Jurkat, Clone E6-1 (cell line): ENCODE results near the gene SEMA6B.

Source experiments
- DNase-seq: peaks from one replicate; pipeline ENCODE4 v3.0.0-alpha.2; 2011; ENCODE audit warnings: low read depth, low spot score
- H3K4me3 ChIP-seq: 2 replicates; pipeline ENCODE4 v1.5.1; 2011; ENCODE audit warnings: mild to moderate bottlenecking, low read length, control low read depth, moderate library complexity

Gene SEMA6B

GRCh38 chr19:4589579-4590410, 30.3 kb upstream of the SEMA6B start:
- no peak for DNase-seq

GRCh38 chr19:4588291-4588761, 28.8 kb upstream of the SEMA6B start:
- no peak for DNase-seq
- no peak overlapping the region for H3K4me3 ChIP-seq

More at GRCh38 chr19:4589579-4590410, 30.3 kb upstream of the SEMA6B start:
- H3K4me3 ChIP-seq, result no peak overlapping the region

GRCh38 chr19:4587527-4587926, 28.0 kb upstream of the SEMA6B start:
- no peak overlapping the region for H3K4me3 ChIP-seq

GRCh38 chr19:4586691-4587090, 27.2 kb upstream of the SEMA6B start:
- no peak overlapping the region for H3K4me3 ChIP-seq
- DNase-seq, result no peak

More at GRCh38 chr19:4587527-4587926, 28.0 kb upstream of the SEMA6B start:
- no peak for DNase-seq

GRCh38 chr19:4586245-4586644, 26.8 kb upstream of the SEMA6B start:
- H3K4me3 ChIP-seq, result no peak overlapping the region
- DNase-seq, result no peak

- DNase-seq, result no peak
- no peak overlapping the region for H3K4me3 ChIP-seq
Measured at GRCh38 chr19:4585556-4585955, 26.1 kb upstream of the SEMA6B start.

- peak overlapping the region; percentile 49 for H3K4me3 ChIP-seq
- DNase-seq, result no peak
Measured at GRCh38 chr19:4584670-4585460, 25.4 kb upstream of the SEMA6B start.

GRCh38 chr19:4583961-4584669, 24.6 kb upstream of the SEMA6B start:
- H3K4me3 ChIP-seq, result peak overlapping the region; percentile 49
- peak; percentile 12 for DNase-seq

- H3K4me3 ChIP-seq, result no peak overlapping the region
- DNase-seq, result no peak
Measured at GRCh38 chr19:4582980-4583842, 23.7 kb upstream of the SEMA6B start.

GRCh38 chr19:4581666-4582553, 22.4 kb upstream of the SEMA6B start:
- peak; percentile 18 for DNase-seq
- peak overlapping the region; percentile 0; the same call in 1 of the 2 replicates for H3K4me3 ChIP-seq

- no peak overlapping the region; the same call in 1 of the 2 replicates for H3K4me3 ChIP-seq
- DNase-seq, result no peak
Measured at GRCh38 chr19:4580961-4581665, 21.6 kb upstream of the SEMA6B start.

GRCh38 chr19:4580021-4580901, 20.8 kb upstream of the SEMA6B start:
- H3K4me3 ChIP-seq, result no peak overlapping the region
- no peak for DNase-seq

- no peak overlapping the region for H3K4me3 ChIP-seq
- DNase-seq, result no peak
Measured at GRCh38 chr19:4579389-4579788, 19.9 kb upstream of the SEMA6B start.

GRCh38 chr19:4578552-4579248, 19.2 kb upstream of the SEMA6B start:
- H3K4me3 ChIP-seq, result no peak overlapping the region
- no peak for DNase-seq

GRCh38 chr19:4577020-4577782, 17.7 kb upstream of the SEMA6B start:
- no peak overlapping the region for H3K4me3 ChIP-seq
- DNase-seq, result no peak
